CD4-positive, alpha-beta T cell (primary cell): Measurements from ENCODE around the gene TBC1D23. TPM values are rescaled to one million over a fixed set of nuclear protein-coding genes. Genes with fewer than 3 reads are reported as not detected.

Experiments
- ATAC-seq: fragments of 200-7000 bp; cut with Tn5 transposase; one replicate; pipeline ENCODE4 v1.10.0; 2022; ENCODE audit warnings: mild to moderate bottlenecking; ENCODE audit not compliant: poor library complexity
- CTCF ChIA-PET: fragments of 350-600 bp; sonication (Branson Sonifier 250); formaldehyde crosslinking; loops from one replicate; lab custom pipeline; 2021; ENCODE audit warnings: antibody characterized with exemption, inconsistent platforms; lab: Charles Lee
- POLR2A ChIA-PET: fragments of 350-600 bp; sonication (Branson Sonifier 250); formaldehyde crosslinking; loops from one replicate; lab custom pipeline; 2021; ENCODE audit warnings: antibody characterized with exemption, inconsistent platforms; lab: Charles Lee
- DNase-seq, 14 experiments: peaks; one replicate each; pipeline ENCODE4 v3.0.0-alpha.2; 2013 to 2020; ENCODE audit warnings: mixed read lengths in 2 of 14
- H3K27ac ChIP-seq, 2 donors: one replicate each; pipeline versions ENCODE4 v1.5.1 to v1.7.0; 2013; ENCODE audit warnings: low read length in 2 of 2, low read depth in 1 of 2, mild to moderate bottlenecking in 1 of 2
- H3K27me3 ChIP-seq, 2 experiments: 1 replicate in 1 of 2; 2 replicates in 1 of 2; pipeline versions ENCODE4 v1.6.1 to v1.7.0; 2013; ENCODE audit warnings: low read length in 2 of 2, control low read depth in 1 of 2, mild to moderate bottlenecking in 1 of 2, moderate library complexity in 1 of 2; ENCODE audit not compliant: insufficient read depth in 2 of 2, control insufficient read depth in 1 of 2
- H3K36me3 ChIP-seq: one replicate; pipeline ENCODE4 v1.6.1; 2013; ENCODE audit warnings: low read length, control low read depth; ENCODE audit not compliant: insufficient read depth
- H3K4me1 ChIP-seq: one replicate; pipeline ENCODE4 v1.6.1; 2013; ENCODE audit warnings: low read length, control low read depth; ENCODE audit not compliant: insufficient read depth
- H3K4me3 ChIP-seq: one replicate; pipeline ENCODE4 v1.5.1; 2013; ENCODE audit warnings: mild to moderate bottlenecking, low read length, moderate library complexity
- H3K9me3 ChIP-seq, 2 experiments: 1 replicate in 1 of 2; 2 replicates in 1 of 2; pipeline versions ENCODE4 v1.6.1 to v1.7.0; 2013; ENCODE audit warnings: low read length in 2 of 2, mild to moderate bottlenecking in 2 of 2, control low read depth in 1 of 2, moderate library complexity in 1 of 2; ENCODE audit not compliant: control insufficient read depth in 1 of 2, insufficient read depth in 1 of 2
- H3K27ac Mint-ChIP-seq: one replicate; pipeline ENCODE4 v1.8.0; 2020; ENCODE audit warnings: mixed read lengths
- H3K27me3 Mint-ChIP-seq: one replicate; pipeline ENCODE4 v1.8.0; 2021; ENCODE audit warnings: mixed read lengths
- H3K36me3 Mint-ChIP-seq: one replicate; pipeline ENCODE4 v1.8.0; 2021; ENCODE audit warnings: low read depth, mixed read lengths
- H3K4me1 Mint-ChIP-seq: one replicate; pipeline ENCODE4 v1.8.0; 2021; ENCODE audit warnings: low read depth, mixed read lengths
- H3K4me3 Mint-ChIP-seq: one replicate; pipeline ENCODE4 v1.8.0; 2020; ENCODE audit warnings: mild to moderate bottlenecking, mixed read lengths
- H3K9me3 Mint-ChIP-seq: one replicate; pipeline ENCODE4 v1.8.0; 2020; ENCODE audit warnings: mixed read lengths
- intact Hi-C, 2 experiments: fragments of 100-400 bp; cut with DNase I in 1 of 2; cut with micrococcal nuclease in 1 of 2; formaldehyde crosslinking; loops; one replicate each; pipeline versions ENCODE4 v1.15.1 to v1.9.0; 2023 to 2025; cut with DNase I, micrococcal nuclease
- total RNA-seq, 174 experiments: library from RNA in 2 of 174; stranded (reverse) in 2 of 174; gene quantifications; one replicate each; pipeline ENCODE4 v1.2.3 and lab custom pipeline; 2021 to 2026
- TF ChIP-seq, protein P1 (sequence below): fragments of 200-600 bp; IDR thresholded peaks from one replicate; pipeline ENCODE4 v1.8.0; 2022; ENCODE audit warnings: antibody characterized with exemption, mild to moderate bottlenecking

Gene TBC1D23
- total RNA-seq, 2 experiments from 2014 or later: 31.8 to 34.8 TPM

- Mint-ChIP-seq H3K27me3 (peaks cover 26% of the 10 kb centered on the region), H3K4me1 (peaks cover under 1% of the 10 kb centered on the region), H3K36me3 (no peaks in the 10 kb centered on the region), H3K9me3 (peaks cover 5% of the 10 kb centered on the region), H3K27ac (no peak overlapping the region), H3K4me3 (no peak overlapping the region)
- H3K36me3 ChIP-seq: no peaks in the 10 kb centered on the region
- POLR2A ChIA-PET: no interaction called here
- peaks cover 2 to 4% of the 10 kb centered on the region in 2 experiments for H3K27me3 ChIP-seq
- intact Hi-C loops: no loop called here
- CTCF ChIA-PET: no interaction called here
- no peak overlapping the region for H3K27ac ChIP-seq
- no peaks in the 10 kb centered on the region for H3K9me3 ChIP-seq
- no peak for ATAC-seq
- no peak overlapping the region for H3K4me3 ChIP-seq
- TF ChIP-seq, protein P1, sequence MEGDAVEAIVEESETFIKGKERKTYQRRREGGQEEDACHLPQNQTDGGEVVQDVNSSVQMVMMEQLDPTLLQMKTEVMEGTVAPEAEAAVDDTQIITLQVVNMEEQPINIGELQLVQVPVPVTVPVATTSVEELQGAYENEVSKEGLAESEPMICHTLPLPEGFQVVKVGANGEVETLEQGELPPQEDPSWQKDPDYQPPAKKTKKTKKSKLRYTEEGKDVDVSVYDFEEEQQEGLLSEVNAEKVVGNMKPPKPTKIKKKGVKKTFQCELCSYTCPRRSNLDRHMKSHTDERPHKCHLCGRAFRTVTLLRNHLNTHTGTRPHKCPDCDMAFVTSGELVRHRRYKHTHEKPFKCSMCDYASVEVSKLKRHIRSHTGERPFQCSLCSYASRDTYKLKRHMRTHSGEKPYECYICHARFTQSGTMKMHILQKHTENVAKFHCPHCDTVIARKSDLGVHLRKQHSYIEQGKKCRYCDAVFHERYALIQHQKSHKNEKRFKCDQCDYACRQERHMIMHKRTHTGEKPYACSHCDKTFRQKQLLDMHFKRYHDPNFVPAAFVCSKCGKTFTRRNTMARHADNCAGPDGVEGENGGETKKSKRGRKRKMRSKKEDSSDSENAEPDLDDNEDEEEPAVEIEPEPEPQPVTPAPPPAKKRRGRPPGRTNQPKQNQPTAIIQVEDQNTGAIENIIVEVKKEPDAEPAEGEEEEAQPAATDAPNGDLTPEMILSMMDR: no peak
- no peak for DNase-seq
- H3K4me1 ChIP-seq: no peaks in the 10 kb centered on the region
Measured at GRCh38 chr3:100216713-100217112, 44.1 kb upstream of the TBC1D23 start.

DNA sequence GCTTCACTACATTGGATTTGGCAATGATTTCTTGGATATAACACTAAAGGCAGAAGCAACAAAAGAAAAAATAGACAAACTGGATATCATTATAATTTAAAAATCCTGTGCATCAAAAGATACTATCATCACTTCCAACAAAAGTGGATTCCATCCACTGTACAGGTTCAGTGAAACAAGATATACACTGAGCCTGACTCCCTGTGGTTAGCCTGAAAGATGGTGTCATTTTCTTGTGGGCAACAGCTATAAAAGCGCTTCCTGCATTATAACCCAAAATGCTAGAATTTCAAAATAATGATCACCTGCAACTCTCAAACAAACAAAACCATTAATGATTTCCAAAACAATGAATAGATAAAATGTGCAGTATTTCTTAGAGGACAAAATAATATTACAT lies 39.6 kb upstream of the TBC1D23 start:
- peaks cover 5% of the 10 kb centered on the region for H3K9me3 Mint-ChIP-seq
- Histone ChIP-seq H3K4me1 (no peaks in the 10 kb centered on the region), H3K4me3 (no peak overlapping the region), H3K27ac (no peak overlapping the region), H3K36me3 (no peaks in the 10 kb centered on the region), H3K27me3 (peaks cover 0 to 2% of the 10 kb centered on the region in 2 experiments), H3K9me3 (no peaks in the 10 kb centered on the region)
- DNase-seq: no peak
- no peak overlapping the region for H3K27ac Mint-ChIP-seq
- H3K4me1 Mint-ChIP-seq: no peaks in the 10 kb centered on the region
- ATAC-seq: no peak
- no peaks in the 10 kb centered on the region for H3K36me3 Mint-ChIP-seq
- CTCF ChIA-PET: no interaction called here
- TF ChIP-seq, protein P1: no peak
- H3K27me3 Mint-ChIP-seq: peaks cover 26% of the 10 kb centered on the region
- intact Hi-C loops: no loop called here
- H3K4me3 Mint-ChIP-seq: no peak overlapping the region
- POLR2A ChIA-PET: no interaction called here

- H3K27ac ChIP-seq: no peak overlapping the region
- no peaks in the 10 kb centered on the region for H3K36me3 ChIP-seq
- no peak for ATAC-seq
- Mint-ChIP-seq H3K4me1 (no peaks in the 10 kb centered on the region), H3K9me3 (no peaks in the 10 kb centered on the region), H3K4me3 (no peak overlapping the region), H3K27ac (no peak overlapping the region), H3K36me3 (no peaks in the 10 kb centered on the region), H3K27me3 (peaks cover 4% of the 10 kb centered on the region)
- H3K9me3 ChIP-seq: no peaks in the 10 kb centered on the region
- H3K27me3 ChIP-seq: no peaks in the 10 kb centered on the region
- TF ChIP-seq, protein P1: no peak
- POLR2A ChIA-PET: no interaction called here
- intact Hi-C loops: no loop called here
- no peak for DNase-seq
- H3K4me3 ChIP-seq: no peak overlapping the region
- no peaks in the 10 kb centered on the region for H3K4me1 ChIP-seq
- CTCF ChIA-PET: no interaction called here
Measured at GRCh38 chr3:100225193-100225592, 35.6 kb upstream of the TBC1D23 start.
